ENCODE results near the gene STIL.

STIL gene

DNA sequence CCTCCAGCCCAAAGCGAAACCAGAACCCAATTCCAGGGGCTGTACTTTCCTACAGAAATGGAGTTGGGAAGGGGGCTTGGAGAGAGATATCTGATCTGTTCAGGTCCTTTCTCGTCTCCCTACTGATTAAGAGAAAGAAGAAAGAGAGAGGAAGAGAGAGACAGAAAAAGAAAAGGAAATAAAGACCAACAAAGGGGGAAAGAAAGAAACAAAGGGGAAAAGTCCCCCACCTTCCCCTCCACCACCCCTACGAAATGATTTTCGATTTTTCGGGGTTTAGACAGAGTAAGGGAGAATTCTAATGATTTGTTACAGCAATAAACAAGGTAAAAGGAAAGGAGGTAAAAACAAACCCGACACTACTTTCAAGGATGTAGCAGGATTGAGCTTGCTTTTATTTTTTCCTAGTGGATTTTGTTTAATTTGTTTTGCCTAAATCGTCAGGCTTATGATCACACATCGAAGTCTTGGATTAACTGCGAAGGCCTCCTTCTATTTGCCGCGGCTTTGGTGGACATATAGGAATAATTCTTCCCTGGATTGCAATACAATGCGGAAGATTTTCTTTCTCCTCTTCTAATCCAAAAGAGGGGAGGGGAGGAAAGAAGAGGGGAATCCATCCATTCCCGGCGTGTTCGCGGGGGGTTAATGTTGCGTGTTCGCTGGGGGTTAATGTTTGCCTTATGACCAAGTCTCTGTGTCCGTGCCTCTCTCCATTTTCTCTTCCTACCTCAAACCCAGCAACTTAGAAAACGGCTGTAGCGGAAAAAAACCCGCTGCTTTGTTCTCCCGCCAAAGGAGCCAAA is 83.9 kb downstream of the STIL start:
- Histone ChIP-seq H3K36me3 (ENCODE audit: insufficient read depth, low read length) (no peaks in the 10 kb centered on the region), H3K4me2 (ENCODE audit: insufficient read depth, low read length) (no peak overlapping the region), H3K9ac (ENCODE audit: low read depth, low read length) (no peak overlapping the region), H3K9me3 (ENCODE audit: insufficient read depth, low read length, severe bottlenecking) (no peaks in the 10 kb centered on the region), H3K4me1 (ENCODE audit: insufficient read depth, low read length) (no peaks in the 10 kb centered on the region), H3K4me3 (ENCODE audit: low read depth in 1 of 2, low read length in 2 of 2) (no peak overlapping the region), H4K20me1 (ENCODE audit: insufficient read depth, low read length) (no peaks in the 10 kb centered on the region), H3K27ac (ENCODE audit: low read length) (no peak overlapping the region), H3K79me2 (ENCODE audit: insufficient read depth, low read length) (no peaks in the 10 kb centered on the region), H3K27me3 (ENCODE audit: insufficient read depth, low read length, poor library complexity) (peaks cover 14% of the 10 kb centered on the region), H2AFZ (ENCODE audit: low read depth, low read length) (no peak overlapping the region)
- no peak for ATAC-seq (ENCODE audit: insufficient read depth, low read depth)
- TF ChIP-seq, protein P1, sequence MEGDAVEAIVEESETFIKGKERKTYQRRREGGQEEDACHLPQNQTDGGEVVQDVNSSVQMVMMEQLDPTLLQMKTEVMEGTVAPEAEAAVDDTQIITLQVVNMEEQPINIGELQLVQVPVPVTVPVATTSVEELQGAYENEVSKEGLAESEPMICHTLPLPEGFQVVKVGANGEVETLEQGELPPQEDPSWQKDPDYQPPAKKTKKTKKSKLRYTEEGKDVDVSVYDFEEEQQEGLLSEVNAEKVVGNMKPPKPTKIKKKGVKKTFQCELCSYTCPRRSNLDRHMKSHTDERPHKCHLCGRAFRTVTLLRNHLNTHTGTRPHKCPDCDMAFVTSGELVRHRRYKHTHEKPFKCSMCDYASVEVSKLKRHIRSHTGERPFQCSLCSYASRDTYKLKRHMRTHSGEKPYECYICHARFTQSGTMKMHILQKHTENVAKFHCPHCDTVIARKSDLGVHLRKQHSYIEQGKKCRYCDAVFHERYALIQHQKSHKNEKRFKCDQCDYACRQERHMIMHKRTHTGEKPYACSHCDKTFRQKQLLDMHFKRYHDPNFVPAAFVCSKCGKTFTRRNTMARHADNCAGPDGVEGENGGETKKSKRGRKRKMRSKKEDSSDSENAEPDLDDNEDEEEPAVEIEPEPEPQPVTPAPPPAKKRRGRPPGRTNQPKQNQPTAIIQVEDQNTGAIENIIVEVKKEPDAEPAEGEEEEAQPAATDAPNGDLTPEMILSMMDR (IDR thresholded peaks at IDR 0.05; ENCODE audit: borderline replicate concordance, extremely low read depth, low read length, poor library complexity, severe bottlenecking) = no peak
- no peak for TF ChIP-seq EZH2 (IDR thresholded peaks at IDR 0.05; ENCODE audit: borderline replicate concordance, low read depth, low read length, severe bottlenecking)
- no peak for DNase-seq

DNA sequence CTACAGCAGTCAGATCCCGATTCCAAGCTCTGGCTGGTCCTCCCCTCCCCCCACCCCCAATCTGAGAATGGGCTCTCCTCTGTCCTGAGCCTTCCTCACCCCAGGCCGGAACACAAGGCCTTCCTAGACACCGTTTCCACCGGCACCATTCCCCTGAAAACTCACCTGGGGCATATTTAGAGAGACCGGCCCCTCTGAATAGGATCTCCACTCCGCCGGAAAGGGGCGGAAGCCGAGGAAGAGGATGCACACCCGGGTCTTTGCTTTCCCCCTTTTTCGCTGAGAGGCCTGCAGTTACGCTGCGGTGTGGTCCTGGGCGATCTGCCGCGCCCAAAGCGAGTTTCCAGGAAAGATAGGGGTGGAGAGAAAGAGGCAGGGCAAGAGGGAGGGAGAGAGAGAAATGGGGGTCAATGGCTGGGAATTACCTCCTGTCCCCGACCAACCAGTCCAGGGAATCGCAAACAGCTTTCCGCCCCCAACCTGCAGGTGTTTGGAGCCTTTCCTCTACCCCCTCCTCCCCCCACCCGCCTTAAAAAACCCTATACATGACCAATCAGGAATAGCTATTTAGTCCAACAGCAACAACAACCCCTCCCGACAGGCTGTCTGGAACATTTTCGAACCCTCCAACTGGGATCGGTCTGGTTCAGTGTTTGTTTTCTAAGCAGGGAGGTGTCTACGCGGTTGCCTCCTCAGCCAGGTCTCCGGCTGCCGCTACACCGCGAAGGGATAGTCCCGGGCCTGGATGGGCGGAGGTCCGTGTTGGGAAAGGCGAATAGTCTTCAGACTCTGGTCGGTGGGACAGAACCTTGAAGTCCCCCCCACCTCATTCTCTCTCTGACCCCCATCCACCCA is 84.7 kb downstream of the STIL start:
- no peak overlapping the region for H2AFZ ChIP-seq (ENCODE audit: low read depth, low read length)
- H3K4me2 ChIP-seq (ENCODE audit: insufficient read depth, low read length) = no peak overlapping the region
- H3K4me3 ChIP-seq (ENCODE audit: low read depth in 1 of 2, low read length in 2 of 2) = no peak overlapping the region
- no peak overlapping the region for H3K9ac ChIP-seq (ENCODE audit: low read depth, low read length)
- ATAC-seq (ENCODE audit: insufficient read depth, low read depth) (no peak), DNase-seq (no peak)
- no peaks in the 10 kb centered on the region for H3K9me3 ChIP-seq (ENCODE audit: insufficient read depth, low read length, severe bottlenecking)
- H3K27me3 ChIP-seq (ENCODE audit: insufficient read depth, low read length, poor library complexity) = peaks cover 14% of the 10 kb centered on the region
- H4K20me1 ChIP-seq (ENCODE audit: insufficient read depth, low read length) = no peaks in the 10 kb centered on the region
- H3K79me2 ChIP-seq (ENCODE audit: insufficient read depth, low read length) = no peaks in the 10 kb centered on the region
- no peaks in the 10 kb centered on the region for H3K4me1 ChIP-seq (ENCODE audit: insufficient read depth, low read length)
- H3K27ac ChIP-seq (ENCODE audit: low read length) = no peak overlapping the region
- no peak for TF ChIP-seq EZH2 (IDR thresholded peaks at IDR 0.05; ENCODE audit: borderline replicate concordance, low read depth, low read length, severe bottlenecking)
- TF ChIP-seq, protein P1 (IDR thresholded peaks at IDR 0.05; ENCODE audit: borderline replicate concordance, extremely low read depth, low read length, poor library complexity, severe bottlenecking) = no peak
- H3K36me3 ChIP-seq (ENCODE audit: insufficient read depth, low read length) = no peaks in the 10 kb centered on the region

DNA sequence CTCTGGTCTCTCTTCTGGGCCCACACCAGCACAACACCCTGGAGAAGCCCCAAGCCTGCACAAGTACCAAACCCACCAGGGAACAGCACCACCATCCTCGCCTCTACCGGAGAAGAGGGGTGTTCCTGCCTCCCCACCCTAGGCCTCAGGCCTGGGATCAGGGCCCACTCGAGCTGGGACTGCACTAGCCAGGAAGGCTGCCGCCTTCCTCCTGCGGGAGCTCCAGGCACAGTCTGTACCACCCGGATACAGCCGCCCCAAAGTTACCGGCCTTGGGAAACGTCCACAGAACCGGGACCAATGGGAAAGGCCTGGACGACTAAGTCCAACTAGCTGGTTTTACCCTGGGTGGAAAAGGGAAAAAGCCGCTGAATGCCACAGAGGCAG is 85.3 kb downstream of the STIL start:
- no peak for DNase-seq
- H3K36me3 ChIP-seq (ENCODE audit: insufficient read depth, low read length) = no peaks in the 10 kb centered on the region

More for the DNA sequence above, 85.3 kb downstream of the STIL start:
- H2AFZ ChIP-seq (ENCODE audit: low read depth, low read length) = no peak overlapping the region
- no peak for TF ChIP-seq EZH2 (IDR thresholded peaks at IDR 0.05; ENCODE audit: borderline replicate concordance, low read depth, low read length, severe bottlenecking)
- H4K20me1 ChIP-seq (ENCODE audit: insufficient read depth, low read length) = no peaks in the 10 kb centered on the region
- no peak overlapping the region for H3K27ac ChIP-seq (ENCODE audit: low read length)
- H3K27me3 ChIP-seq (ENCODE audit: insufficient read depth, low read length, poor library complexity) = peaks cover 16% of the 10 kb centered on the region
- no peaks in the 10 kb centered on the region for H3K9me3 ChIP-seq (ENCODE audit: insufficient read depth, low read length, severe bottlenecking)
- H3K4me3 ChIP-seq (ENCODE audit: low read depth in 1 of 2, low read length in 2 of 2) = no peak overlapping the region
- H3K4me2 ChIP-seq (ENCODE audit: insufficient read depth, low read length) = no peak overlapping the region
- H3K9ac ChIP-seq (ENCODE audit: low read depth, low read length) = no peak overlapping the region
- no peaks in the 10 kb centered on the region for H3K4me1 ChIP-seq (ENCODE audit: insufficient read depth, low read length)
- ATAC-seq (ENCODE audit: insufficient read depth, low read depth) = no peak
- no peaks in the 10 kb centered on the region for H3K79me2 ChIP-seq (ENCODE audit: insufficient read depth, low read length)

Data from DND-41 (cell line).